Measurements from ENCODE around the gene KIAA1328.
"Not testable (repeated sequence)": the region's sequence is repeated elsewhere in the genome, so short reads cannot be mapped to it uniquely, and the experiment has no call there.

Gene KIAA1328

DNA sequence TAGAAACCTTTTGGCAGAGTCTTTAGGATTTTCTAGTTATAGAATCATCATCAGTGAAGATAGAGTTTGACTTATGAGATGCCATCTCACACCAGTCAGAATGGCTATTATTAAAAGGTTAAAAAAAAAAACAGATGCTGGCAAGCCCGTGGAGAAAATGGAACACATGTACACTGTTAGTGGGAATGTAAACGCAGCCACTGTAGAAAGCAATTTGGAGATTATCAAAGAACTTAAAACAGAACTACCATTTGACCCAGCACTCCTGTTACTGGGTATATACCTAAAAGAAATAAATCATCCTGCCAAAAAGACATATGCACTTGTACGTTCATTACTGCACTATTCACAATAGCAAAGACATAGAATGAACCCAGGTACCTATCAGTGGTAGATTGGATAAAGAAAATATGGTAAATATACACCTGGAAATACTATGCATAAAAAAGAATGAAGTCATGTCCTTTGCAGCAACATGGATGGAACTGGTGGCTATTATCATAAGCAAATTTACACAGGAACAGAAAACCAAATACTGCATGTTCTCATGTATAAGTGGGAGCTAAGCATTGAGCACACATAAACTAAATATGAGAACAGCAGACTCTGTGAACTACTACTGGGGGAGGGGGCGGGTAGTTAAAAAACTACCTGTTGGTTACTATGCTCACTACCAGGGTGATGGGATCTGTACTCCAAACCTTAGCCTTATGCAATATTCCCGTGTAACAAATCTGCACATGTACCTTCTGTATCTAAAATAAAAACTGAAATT lies 279.0 kb downstream of the KIAA1328 start:
- intact Hi-C loops (cut with DNase I): no loop called here
- no peak for DNase-seq

DNA sequence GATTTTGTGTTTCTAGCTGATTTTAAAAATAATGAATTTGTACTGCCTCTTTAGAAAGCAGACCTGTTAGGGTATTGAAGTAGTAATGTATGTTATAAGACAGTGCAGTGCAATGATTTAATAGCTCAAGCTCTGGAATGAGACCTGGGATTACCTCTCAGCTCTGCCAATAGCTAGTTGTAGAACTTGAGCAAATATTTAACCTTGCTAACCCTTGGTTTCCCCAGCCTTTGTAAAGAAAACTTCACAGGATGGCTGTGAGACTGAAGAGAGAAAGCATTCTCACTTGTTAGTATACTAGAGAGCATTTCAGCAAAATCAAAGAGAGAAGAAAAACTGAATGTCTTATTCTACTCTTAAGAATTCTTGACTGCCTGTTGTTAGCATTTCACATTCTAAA lies 293.9 kb downstream of the KIAA1328 start:
- DNase-seq: no peak
- intact Hi-C loops (cut with DNase I): no loop called here

DNA sequence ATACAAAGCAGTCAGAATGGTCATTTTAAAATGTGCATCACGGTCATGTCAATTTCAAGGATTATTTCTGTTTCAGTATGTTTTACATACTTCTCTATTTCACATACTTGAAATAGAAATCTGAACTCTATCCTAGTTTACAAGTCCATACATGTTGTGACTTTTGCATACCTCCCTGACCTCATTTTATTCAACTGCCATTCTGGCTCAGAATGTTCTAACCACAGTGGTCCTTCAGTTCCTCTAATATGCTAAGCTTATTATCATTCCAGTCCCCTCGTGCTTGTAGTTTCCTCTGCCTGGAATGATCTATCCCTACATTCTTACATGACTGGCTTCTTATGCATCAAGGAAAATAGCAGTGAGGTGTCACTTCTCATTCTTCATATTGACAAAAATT lies 295.6 kb downstream of the KIAA1328 start:
- DNase-seq: no peak
- intact Hi-C loops (cut with DNase I): no loop called here

DNA sequence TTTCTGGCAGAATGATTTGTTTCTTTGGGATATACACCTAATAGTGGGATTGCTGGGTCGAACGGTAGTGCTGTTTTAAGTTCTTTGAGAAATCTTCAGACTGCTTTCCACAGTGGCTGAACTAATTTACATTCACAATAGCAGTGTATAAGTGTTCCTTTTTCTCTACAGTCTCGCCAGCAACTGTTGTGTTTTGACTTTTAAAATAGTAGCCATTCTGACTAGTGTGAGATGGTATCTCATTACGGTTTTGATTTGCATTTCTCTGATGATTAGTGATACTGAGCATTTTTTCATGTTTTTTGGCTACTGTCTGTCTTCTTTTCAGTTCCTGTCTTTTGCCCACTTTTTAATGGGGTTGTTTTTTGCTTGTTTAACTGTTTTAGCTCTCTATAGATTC lies 306.2 kb downstream of the KIAA1328 start:
- intact Hi-C loops (cut with DNase I): no loop called here
- no peak for DNase-seq

DNA sequence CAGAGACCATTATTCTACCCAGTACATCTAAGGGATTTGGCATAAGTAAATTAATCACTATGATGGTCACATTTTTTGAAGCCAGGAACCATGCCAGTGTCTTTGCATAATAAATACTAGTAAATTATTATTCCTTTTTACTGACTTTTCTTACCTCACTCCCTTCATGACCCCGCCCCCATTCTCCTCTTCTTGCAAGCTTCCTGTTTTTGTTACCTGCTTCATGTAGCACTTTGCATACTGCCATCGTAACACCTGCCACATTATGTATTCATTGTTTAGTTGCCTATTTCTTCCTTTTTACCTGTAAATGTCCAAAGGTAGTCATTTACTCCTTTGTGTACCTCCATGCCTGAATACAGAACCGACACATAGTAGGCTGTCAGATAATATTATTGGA lies 309.5 kb downstream of the KIAA1328 start:
- intact Hi-C loops (cut with DNase I): no loop called here
- no peak for DNase-seq

DNA sequence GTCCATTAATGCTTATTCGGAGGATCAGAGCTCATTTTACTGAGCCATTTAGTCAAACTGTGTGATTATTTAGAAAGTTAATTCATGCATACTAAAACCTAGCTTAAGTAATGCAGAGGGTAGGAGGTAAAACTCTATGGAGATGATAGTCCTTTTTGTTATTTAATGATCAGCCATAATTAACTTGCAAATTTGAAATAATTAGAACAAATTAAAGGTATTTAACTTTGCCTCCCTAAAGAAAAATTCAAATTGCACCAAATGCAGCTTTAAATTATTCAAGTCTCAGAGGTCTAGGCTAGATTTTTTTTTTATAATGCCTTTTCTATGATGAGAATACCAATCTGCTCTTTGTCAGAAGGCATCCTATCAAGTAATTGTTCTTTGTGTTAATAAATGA lies 310.9 kb downstream of the KIAA1328 start:
- DNase-seq: no peak
- intact Hi-C loops (cut with DNase I): no loop called here

DNA sequence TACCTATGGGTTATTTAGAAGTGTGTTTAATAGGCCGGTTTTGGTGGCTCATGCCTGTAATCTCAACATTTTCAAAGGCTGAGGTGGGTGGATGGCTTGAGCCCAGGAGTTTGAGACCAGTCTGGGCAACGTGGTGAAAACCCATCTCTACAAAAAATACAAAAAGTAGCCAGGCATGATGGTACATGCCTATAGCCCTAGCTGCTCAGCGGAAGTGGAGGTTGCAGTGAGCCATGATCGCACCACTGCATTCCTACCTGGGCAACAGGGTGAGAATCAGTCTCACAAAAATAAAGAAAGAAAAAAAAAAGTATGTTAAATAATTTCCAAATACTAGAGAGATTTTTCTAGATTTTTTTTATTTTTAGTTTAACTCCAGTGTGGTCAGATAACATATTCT lies 316.0 kb downstream of the KIAA1328 start:
- no peak for DNase-seq
- intact Hi-C loops (cut with DNase I): no loop called here

DNA sequence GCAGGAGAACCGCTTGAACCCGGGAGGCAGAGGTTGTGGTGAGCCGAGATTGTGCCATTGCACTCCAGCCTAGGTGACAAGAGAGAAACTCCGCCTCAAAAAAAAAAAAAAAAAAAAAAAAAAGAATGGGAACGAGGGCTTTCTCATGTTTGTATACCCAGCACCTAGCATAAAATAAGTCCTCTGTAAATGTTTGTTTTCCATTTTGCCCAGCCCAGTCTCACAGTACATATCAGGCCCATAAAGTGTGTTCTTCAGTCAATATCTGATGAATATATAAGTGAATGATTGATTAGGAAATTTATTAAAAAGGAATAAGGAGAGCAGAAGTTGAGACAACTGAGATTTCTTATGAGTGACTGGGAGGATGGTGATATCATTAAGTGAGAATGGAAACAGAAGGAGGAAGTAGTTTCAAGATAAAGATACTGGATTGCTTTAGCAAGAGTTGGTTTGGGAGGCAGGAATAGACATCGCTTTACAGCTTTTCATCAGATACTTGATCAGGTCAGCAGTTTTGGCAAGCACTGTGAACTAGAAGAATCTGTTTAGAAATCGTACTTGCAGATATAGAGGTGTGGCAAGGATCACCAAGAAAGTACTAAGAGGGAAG lies 327.5 kb downstream of the KIAA1328 start:
- intact Hi-C loops (cut with DNase I): no loop called here
- no peak for DNase-seq

DNA sequence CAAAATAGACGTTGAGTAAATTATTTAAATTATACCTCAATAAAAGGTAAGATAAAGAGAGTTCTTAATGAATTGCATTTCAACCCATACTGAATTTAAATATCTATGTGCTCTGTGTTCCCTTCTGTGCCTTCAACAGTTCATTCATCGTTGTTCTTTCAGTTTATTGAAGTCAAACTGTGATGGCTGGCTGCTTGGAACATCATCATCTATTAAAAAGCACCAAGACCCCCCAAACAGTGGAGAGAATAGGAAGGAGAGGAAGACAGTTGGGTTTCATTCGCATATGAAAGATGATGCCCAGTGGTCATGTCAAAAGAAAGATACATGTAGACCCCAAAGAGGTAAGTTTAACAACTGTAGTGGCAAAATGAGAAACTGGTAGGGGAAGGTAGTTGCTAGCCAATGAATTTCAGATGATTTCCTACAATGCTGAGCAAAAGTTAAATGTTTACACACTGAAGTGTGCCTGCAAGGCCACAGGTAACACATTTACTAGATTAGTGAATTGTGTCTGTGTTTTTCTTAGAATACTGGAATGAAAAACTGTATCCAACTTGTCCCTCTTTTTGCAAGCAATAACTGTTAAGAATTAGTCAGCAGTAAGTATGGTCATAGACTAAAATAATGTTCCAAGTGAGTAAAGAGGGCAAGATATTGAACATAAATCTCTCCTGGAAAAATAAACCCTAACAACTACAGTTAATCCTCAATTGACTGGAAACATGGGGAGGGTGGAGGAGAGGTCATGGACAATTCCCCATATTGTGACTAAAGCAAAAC lies 331.3 kb downstream of the KIAA1328 start:
- no peak for DNase-seq
- intact Hi-C loops (cut with DNase I): no loop called here

DNA sequence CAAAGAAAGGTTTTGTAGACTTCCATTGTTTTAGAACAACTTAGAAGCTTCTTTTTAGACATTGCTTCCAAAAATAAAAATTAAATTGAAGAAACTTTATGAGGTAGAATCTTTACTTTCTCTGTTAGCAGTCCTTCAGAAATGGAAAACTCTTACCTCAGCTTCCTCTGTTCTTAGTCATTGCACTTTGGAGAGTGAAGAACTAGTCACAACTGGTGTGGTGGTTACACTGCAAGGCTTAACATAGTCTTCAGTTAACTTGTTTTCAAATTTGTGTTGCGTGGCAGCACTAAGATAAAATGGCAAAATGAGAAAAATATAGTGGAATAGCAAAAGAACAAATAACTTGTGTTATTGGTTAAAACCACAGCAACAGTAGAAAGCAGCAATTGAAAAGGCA lies 332.6 kb downstream of the KIAA1328 start:
- intact Hi-C loops (cut with DNase I): no loop called here

DNA sequence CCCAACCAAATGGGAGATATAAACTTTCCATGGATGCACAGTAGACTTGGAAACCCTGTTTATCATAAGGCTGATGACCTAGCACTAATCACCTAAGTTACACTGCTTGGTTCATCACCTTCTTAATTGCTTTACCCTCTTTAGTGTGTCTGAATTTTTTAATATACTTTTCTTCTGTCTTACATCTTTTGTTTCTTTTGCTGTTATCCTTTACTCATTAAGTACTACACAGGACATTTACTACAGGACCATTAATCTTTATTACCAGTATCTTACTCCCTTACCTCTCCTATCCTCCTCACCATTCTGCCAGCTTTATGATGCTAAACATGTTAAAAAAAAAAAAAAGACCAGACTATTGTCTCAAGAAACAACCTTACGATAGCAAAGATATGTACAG lies 333.6 kb downstream of the KIAA1328 start:
- no peak for DNase-seq
- intact Hi-C loops (cut with DNase I): no loop called here

More for the DNA sequence above, 332.6 kb downstream of the KIAA1328 start:
- no peak for DNase-seq

DNA sequence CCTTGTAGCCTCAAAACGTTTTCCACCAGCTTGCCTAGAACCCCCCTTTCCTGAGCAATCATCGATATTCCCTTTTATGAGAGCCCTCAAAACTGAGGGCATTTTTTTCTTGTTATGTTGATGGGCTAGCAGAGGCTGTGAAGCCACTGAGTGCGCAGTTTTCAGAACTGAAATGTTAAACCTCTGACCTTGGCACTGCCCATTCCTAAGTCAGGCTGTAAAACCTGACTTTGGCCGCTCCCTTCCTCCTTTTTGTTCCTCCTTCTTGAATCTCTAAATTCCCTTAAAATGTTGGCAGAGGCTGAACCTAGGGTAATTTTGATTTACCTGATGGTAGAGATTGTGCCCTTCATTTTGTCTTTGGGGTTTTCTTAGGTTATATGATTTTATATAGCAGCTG lies 334.2 kb downstream of the KIAA1328 start:
- DNase-seq: no peak
- intact Hi-C loops (cut with DNase I): no loop called here

DNA sequence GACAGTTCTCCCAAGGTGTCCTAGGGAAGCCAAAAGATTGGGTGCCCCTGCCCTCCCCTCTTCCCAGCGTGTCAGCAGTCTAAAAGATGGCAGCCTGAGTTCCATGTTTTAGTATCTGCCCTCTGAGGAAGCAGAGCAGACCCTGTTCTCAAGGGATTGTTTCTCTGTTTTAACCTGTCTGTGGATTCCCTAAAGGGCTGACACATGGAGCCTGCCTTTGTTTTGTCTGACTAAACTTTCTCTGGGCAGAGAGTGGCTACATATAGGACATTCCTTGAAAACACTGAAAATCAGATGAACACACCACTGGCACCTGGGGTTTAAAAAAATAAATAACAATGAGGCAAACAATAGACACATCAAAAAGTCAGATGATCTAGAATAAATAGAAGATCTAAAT lies 337.6 kb downstream of the KIAA1328 start:
- intact Hi-C loops (cut with DNase I): no loop called here
- no peak for DNase-seq

DNA sequence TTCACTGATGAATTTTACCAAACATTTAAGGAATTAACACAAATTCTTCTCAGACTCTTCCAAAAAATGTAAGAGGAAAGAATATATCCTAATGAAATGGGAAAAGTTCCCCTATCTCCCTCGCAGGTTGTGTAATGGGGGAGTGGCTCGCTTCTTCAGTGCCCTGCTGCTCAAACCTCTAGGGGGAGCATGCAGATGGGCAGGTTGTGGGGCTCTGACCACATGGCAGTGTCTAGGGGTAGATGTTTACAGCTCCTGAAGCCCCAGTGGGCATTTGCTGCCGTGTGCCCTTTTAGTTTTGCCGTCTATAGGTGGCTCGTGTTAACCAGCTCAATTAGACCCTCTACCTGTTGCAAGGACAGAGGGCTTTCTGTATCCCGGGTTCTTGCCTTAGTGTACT lies 338.0 kb downstream of the KIAA1328 start:
- intact Hi-C loops (cut with DNase I): not testable (repeated sequence)
- DNase-seq: peak in 1 of 10 donors; percentile 59

DNA sequence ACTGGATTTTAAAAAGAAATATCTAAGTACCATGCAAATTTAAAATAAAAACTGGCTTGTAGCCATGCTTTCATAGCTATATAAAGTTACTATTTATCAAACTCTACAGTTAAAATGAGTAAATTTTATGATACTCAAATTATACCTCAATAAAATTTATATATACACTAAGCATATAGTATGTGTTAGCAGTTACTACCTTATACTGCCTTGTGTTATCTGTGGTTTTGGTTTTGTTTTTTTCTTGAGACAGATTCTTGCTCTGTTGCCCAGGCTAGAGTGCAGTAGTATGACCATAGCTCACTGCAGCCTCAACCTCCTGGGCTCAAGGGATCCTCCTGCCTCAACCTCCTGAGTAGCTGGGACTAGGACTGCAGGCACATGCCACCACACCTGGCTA lies 342.1 kb downstream of the KIAA1328 start:
- intact Hi-C loops (cut with DNase I): no loop called here
- no peak for DNase-seq

DNA sequence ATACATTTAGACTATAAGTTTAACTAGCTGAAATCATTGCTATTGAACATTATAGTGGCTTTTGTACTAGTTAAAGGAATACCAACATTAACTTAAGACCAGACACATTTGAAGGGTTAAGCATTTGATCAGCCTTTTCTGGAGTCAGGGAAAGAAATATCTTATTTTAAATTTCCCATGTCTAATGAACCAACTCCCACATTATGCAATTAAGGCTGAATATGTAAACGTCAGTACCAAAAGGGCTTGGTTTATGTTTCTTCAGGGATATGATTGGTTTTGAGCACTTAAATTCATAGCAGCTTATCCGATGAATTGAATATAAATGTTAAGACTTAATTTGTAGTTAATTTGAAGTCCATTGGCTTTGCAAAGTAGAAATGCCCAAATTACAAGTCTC lies 344.5 kb downstream of the KIAA1328 start:
- DNase-seq: no peak
- intact Hi-C loops (cut with DNase I): no loop called here

DNA sequence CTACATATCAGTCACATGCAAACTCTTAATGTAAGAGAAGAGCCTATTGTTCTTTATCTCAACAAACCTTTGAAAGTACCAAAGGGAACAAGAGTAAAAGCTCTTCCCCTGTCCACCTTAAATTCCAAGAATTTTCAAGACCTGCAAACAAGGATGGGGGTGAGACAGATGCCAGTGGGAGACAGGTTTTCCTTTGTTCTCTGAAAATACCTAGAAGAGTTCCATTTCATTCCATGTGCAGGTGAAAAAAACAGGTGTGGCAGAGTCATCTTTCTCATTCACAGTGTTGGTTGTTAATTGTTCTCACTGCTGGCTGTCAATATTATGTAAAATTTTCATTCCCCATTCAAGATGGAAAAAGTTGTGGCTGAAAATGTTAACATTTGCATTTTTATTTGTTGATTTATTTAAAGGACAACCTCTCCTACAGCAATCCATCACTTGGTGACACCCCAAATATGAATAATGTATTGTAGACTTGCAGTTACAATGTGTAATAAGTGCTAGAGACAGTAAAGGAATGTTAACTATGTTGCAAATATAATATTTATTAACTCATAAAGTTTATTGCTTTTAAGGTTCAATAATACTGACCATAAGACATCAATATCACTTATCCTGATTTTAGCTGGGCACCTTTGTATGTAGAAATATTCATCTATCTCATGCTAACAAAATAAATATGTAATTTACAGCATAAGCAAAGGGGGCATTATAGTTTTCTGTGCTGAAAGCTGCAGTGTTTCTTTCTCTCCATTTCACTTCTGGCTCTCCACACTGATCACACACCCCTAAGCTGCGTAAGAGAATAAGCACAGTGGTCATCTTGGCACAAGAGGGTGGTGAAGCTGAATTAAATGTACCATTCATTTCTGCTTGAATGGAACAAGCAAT lies 347.0 kb downstream of the KIAA1328 start:
- intact Hi-C loops (cut with DNase I): no loop called here

DNA sequence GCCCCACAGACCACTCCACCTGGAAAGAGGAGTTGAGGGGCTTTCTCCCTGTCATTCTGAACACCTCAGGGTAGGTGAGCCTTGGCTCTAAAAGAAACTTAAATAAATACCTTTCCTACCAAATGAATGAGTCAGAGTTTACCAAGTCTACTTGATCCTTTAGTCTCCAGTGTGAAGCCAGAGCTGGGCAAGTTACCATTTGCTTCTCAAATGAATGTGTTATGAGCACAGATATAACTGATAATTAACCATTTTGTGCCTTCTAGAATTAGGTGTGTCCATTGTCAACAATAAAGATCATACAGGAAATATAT lies 347.7 kb downstream of the KIAA1328 start:
- intact Hi-C loops (cut with DNase I): no loop called here
- no peak for DNase-seq

More for the DNA sequence above, 347.0 kb downstream of the KIAA1328 start:
- DNase-seq: no peak

DNA sequence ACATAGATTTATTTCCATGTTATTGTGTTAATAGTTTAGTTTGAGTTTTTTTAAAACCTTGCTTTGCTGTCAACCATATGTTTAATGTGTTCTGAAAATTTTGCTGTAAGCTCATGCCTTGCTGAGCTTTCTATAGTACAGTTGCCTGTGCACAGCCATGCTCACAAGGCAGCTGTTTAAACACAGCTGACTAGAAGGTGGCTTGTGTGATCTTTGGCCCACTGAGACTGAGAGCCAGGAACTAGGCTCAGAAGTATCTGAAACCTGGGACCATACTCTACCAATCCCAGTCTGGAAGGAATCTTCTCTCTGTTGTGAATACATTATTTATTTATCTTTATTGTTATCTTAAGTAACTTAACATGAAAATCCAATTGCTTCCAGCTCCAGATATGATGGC lies 350.5 kb downstream of the KIAA1328 start:
- DNase-seq: no peak
- intact Hi-C loops (cut with DNase I): no loop called here

DNA sequence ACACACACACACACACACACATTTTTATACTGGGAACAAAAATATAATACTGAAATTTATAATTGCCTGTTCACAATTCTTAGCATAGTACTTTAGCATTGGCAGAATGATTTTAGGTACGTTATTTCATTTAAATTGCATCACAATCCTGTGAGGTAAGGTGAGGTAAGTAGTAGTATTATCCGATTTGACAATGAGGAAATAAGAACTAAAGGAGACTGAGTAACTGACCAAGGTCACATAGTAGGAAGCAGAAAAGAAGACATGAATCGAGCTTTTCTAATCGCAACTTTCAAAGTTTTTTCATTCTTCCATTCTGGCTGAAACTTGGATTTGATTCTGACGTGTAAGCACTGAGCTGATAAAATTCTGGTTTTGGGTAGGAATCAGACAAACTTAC lies 351.2 kb downstream of the KIAA1328 start:
- no peak for DNase-seq
- intact Hi-C loops (cut with DNase I): no loop called here
